ENCODE measurements around the gene SLC10A3.
A peak's percentile ranks its signal among the peaks of the same experiment; 100 is the strongest.

The SLC10A3 gene

DNA sequence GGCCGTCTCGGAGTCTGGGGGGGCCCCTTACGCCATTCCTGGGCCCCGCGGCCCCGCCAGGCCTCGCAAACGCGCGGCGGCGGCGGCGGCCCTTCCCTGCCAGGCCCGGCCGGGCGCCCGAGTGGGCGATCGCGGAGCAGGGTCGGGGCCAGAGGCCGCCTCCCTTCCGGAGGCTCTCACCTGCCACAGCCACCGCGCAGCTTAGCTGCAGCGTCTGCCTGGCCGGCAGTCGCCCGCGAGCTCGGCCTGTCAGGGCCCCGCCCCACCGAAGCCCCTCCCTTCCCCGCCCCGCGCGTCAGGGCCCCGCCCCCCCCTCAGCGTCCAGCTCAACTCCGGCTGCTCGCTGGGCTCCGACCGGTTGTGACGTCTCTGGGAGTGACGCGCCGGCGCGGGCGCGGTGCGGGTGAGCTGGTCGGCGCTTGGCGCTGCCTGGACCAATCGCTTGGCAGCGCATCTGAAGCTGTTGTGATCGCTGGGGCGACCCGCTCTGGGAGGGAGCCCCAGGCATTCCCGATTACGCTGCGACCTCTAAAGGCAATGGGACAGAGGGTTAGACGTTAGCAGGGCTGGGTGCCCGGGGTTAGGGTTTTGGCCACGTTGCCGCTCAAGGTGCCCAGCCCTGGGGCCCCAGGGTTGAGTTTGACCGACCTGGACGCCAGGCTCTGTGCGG is at the start of gene SLC10A3:
SLC10A3 (minus strand) TSS at position 216 of the 670 bp plus-strand sequence. CDS start 1,689 bp downstream, outside the sequence.
- DNase-seq (ENCODE audit: low spot score): peak; percentile 91

- DNase-seq (ENCODE audit: low spot score): no peak
Observed at GRCh38 chrX:154539077-154539476, 48.6 kb upstream of the SLC10A3 start.

- DNase-seq (ENCODE audit: low spot score): no peak
Observed at GRCh38 chrX:154535892-154536291, 45.5 kb upstream of the SLC10A3 start.

DNA sequence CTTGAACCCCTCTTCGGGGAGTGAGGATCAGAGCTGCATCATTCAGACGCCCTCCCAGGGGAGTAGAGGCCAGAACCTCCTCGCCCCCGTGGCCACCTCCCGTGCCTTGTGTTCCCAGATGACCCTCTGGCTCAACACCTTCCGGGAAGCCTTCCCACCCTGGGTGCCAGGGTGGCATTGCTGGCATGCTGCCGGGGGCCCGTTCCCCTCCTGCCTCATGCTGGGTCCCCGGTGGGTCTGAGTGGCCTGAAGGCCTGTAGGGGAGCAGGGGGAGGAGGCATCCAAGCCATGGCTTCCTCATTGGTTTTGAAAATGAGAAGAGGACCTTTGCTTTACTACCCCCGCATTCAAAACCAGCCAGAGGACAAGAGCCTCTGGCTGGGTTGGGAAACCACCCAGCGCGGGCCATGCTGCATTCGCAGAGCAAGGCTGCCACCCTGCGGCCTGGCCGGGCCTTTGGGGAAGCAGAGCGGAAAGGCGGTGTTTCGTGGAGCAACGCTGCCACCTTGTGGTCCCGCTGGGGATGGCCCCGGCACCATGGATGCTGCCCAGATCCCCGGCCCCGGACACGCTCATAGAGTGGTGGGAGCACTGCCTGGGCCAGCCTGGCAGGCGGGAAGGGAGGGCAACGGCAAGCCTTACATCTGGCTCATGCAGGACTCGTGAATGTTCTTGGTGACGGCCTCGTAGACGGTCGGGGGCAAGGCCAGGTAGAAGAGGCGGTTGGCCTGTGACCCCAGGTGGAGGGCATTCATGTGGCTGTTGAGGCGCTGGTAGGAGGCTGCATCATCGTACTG is 44.3 kb upstream of the SLC10A3 start:
- DNase-seq (ENCODE audit: low spot score): peak; percentile 87

GRCh38 chrX:154532690-154533089 is 42.3 kb upstream of the SLC10A3 start:
- DNase-seq (ENCODE audit: low spot score): no peak

- DNase-seq (ENCODE audit: low spot score): no peak
Observed at GRCh38 chrX:154531626-154532025, 41.2 kb upstream of the SLC10A3 start.

GRCh38 chrX:154530286-154530685 is 39.9 kb upstream of the SLC10A3 start:
- no peak for DNase-seq (ENCODE audit: low spot score)

DNA sequence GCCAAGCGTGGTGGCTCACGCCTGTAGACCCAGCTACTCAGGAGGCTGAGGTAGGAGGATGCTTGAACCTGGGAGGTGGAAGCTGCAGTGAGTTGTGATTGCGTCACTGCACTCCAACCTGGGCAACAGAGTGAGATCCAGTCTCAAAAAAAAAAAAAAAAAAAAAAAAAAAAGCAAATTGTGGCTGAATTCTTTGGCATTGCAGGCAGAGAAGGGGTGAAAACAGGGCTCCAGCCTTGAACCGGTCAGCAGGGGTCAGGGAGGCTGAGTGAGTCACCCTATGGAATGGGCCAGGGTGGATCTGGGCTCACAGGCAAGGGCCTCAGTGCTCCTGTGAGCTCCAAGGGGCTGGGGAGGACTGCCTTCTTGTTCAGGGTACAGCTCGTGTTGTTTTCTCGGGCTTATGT is 38.8 kb upstream of the SLC10A3 start:
- DNase-seq (ENCODE audit: low spot score): no peak

GRCh38 chrX:154526901-154527675 is 36.7 kb upstream of the SLC10A3 start:
- DNase-seq (ENCODE audit: low spot score): peak; percentile 87

GRCh38 chrX:154525606-154526490 is 35.4 kb upstream of the SLC10A3 start:
- no peak for DNase-seq (ENCODE audit: low spot score)

DNA sequence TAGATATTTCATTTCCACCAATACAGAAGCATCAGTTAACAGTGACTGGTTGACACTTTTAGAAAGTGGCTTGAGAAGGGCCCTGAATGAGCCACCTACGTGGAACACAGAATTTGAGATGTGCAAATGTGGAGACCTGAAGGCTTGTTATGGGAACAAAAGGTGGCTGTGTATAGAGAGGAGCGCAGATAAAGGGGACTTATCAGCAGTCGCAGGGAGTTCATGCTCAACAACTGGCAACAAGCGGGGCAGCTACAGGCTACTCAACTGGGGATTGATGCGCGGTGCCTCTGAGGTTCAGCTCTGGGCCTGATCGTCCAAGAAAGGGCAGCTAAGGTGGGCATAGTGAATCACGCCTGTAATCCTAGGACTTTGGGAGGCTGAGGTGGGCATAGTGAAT is 29.0 kb upstream of the SLC10A3 start:
- no peak for DNase-seq (ENCODE audit: low spot score)

- no peak for DNase-seq (ENCODE audit: low spot score)
Observed at GRCh38 chrX:154517101-154517781, 26.8 kb upstream of the SLC10A3 start.

- no peak for DNase-seq (ENCODE audit: low spot score)
Observed at GRCh38 chrX:154516656-154517100, 26.2 kb upstream of the SLC10A3 start.

GRCh38 chrX:154515966-154516655 is 25.7 kb upstream of the SLC10A3 start, which contains the start of gene FAM3A:
FAM3A (minus strand) TSS chrX:154516232; CDS start chrX:154515772, 460 bp downstream.
- DNase-seq (ENCODE audit: low spot score): peak; percentile 94

DNA sequence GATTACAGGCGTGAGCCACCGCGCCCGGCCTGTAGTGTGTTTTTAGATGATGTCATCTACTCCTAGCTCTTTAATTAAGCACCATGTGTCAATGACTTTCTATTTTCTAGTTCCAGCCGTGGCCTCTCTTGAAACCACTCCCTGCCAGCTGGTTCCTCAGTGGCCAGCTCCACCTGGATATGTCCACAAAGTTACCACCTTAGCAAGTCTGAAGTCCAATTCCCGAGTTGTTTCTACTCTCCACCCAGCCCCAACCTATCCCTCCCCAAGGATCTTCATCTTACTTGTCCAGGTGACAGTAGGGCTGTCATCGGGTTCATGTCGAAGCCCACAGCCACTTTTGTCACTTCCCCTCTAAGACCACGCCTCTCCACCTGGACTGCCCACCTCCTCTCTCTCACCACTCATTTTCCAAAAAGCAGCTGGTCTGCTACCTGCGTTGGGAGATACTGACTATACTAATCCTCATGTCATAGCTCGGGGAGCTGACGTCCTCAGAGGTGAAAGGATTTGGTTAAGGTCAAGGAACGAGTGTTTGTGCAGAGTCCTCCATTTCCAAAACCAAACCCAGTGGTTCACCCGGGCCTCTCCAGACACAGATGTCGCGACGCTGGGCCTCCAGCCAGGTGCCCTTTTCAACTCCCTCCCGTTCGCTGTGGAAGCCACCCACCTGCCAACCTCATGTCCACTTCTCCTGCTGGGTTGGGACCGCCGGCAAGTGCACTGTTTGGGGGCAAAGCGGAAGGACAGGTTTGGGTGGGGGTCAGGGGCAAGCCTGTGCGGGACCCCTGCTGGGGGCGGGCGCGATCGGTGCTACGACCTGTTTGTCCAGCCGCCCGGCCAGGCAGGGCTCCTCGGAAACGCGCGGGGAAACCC is 24.9 kb upstream of the SLC10A3 start:
- DNase-seq (ENCODE audit: low spot score): no peak

DNA sequence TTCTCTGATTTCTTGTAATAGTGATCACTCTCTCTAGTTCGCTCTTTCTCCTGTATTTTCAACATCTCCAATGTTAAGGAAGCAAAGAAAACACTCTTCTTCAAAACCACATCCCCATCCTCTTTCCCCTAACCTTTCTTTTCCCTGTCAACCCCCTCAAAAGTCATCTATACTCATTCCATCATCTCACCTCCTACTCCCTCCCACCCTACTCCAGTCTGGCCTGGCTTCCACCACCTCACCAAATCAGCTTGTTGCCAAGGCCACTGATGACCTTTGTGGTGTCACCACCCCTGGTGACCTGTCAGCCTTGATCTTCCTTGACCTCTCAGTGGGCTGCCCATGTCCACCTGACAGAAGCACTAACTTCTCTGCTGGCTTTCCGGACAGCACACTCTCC is 23.3 kb upstream of the SLC10A3 start:
- no peak for DNase-seq (ENCODE audit: low spot score)

DNA sequence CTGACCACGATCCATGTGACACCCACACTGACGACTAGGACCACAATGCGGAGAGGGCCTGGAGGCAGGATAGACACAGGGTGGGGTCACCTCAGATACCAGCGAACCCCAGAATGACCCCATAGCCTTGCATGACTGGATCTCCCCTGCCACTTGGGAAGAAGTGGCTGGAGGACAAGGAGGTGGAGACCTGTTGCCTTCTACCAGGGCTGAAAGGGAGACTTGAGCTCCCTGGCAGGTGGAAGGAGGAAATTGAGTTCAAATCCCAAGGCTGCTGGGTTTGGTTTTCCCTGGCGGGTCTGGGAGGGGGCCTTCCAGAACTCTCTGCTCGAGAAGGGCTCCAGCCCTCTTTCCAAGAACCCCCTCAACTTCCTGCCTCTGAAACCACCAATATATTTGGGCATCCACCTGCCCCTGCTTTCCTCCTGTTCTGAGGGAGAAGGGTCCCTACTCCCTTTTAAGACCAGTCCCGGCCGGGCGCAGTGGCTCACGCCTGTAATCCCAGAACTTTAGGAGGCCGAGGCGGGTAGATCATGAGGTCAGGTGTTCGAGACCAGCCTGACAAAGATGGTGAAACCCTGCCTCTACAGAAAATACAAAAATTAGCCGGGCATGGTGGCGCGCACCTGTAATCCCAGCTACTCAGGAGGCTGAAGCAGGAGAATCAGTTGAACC is 22.6 kb upstream of the SLC10A3 start:
- no peak for DNase-seq (ENCODE audit: low spot score)

DNA sequence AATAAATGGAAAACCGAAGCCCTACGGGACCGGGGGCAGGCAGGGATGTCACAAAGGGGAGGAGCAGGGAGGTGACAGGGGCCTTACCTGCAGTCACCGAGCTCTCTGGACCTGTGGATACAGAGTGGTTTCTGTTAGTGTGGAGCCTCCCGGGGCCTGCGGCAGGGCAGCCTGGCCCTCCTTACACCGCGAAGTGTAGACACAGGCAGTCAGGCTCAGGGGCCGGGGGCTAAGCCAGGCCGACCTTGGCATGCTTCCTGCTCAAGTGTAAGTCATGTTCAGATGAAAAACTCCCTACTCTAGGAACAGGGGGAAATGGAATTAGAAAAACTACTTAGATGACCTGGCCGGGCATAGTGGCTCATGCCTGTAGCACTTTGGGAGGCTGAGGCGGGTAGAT is 21.3 kb upstream of the SLC10A3 start:
- DNase-seq (ENCODE audit: low spot score): no peak

DNA sequence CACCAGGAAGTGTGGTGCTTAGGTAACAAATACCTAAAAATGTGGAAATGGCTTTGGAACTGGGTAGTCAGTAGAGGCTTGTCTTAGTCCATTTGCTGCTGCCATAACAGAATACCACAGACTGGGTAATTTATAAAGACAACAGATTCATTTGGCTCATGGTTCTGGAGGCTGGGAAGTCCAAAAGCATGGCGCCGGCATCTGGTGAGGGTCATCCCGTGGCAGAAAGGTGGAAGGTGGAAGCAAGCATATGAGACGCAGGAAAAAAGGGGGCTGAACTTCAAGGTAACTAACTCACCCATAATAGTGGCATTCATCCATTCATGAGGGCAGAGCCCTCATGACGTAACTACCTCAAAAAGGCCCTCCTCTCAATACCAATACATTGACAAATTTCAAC is 19.0 kb upstream of the SLC10A3 start:
- no peak for DNase-seq (ENCODE audit: low spot score)
